Erythroblast (primary cell): ENCODE data around the gene ETV3.
A peak's percentile ranks its signal among the peaks of the same experiment; 100 is the strongest.

ENCODE experiments used
- DNase-seq, 2 experiments: peaks; one replicate each; lab custom pipeline; 2025; lab: John Stamatoyannopoulos, UW
- GATA1 ChIP-seq: IDR thresholded peaks from 2 replicates; pipeline ENCODE4 v1.6.1; 2011; ENCODE audit warnings: low read depth, mild to moderate bottlenecking, control low read depth, low read length, moderate library complexity
- POLR2A ChIP-seq: IDR thresholded peaks from 2 replicates; pipeline ENCODE4 v1.6.1; 2011; ENCODE audit warnings: mild to moderate bottlenecking, low read length

The ETV3 gene

GRCh38 chr1:157091668-157092273 lies 46.4 kb downstream of the ETV3 start:
- TF ChIP-seq GATA1 (no peak), POLR2A (no peak)

GRCh38 chr1:157091186-157091585 lies 47.0 kb downstream of the ETV3 start:
- TF ChIP-seq POLR2A = no peak
- TF ChIP-seq GATA1 = no peak
- DNase-seq = no peak

More at GRCh38 chr1:157091668-157092273, 46.4 kb downstream of the ETV3 start:
- DNase-seq = no peak

- no peak for DNase-seq
- TF ChIP-seq POLR2A (no peak), GATA1 (no peak)
These were observed 47.4 kb downstream of the ETV3 start for GRCh38 chr1:157090771-157091170.

- no peak for TF ChIP-seq POLR2A
- no peak for TF ChIP-seq GATA1
- peak; percentile 73 to 87 for DNase-seq
These were observed 48.0 kb downstream of the ETV3 start for GRCh38 chr1:157090196-157090647.

GRCh38 chr1:157089789-157090188 lies 48.4 kb downstream of the ETV3 start:
- DNase-seq = no peak
- no peak for TF ChIP-seq GATA1
- no peak for TF ChIP-seq POLR2A

- TF ChIP-seq GATA1 = no peak
- no peak for TF ChIP-seq POLR2A
- DNase-seq = no peak
These were observed 49.6 kb downstream of the ETV3 start for GRCh38 chr1:157088607-157089006.

- no peak for DNase-seq
- TF ChIP-seq POLR2A = no peak
- TF ChIP-seq GATA1 = no peak
These were observed 51.2 kb downstream of the ETV3 start for GRCh38 chr1:157087030-157087429.

GRCh38 chr1:157086299-157086698 lies 51.9 kb downstream of the ETV3 start:
- DNase-seq = no peak
- TF ChIP-seq POLR2A (no peak), GATA1 (no peak)

- DNase-seq = no peak
- TF ChIP-seq GATA1 (no peak), POLR2A (no peak)
These were observed 52.8 kb downstream of the ETV3 start for GRCh38 chr1:157085421-157085820.

- no peak for TF ChIP-seq POLR2A
- TF ChIP-seq GATA1 = no peak
- no peak for DNase-seq
These were observed 53.5 kb downstream of the ETV3 start for GRCh38 chr1:157084720-157085119.

GRCh38 chr1:157081707-157082106 lies 56.5 kb downstream of the ETV3 start:
- no peak for DNase-seq
- TF ChIP-seq GATA1 = no peak
- TF ChIP-seq POLR2A = no peak

GRCh38 chr1:157080714-157081113 lies 57.5 kb downstream of the ETV3 start:
- DNase-seq = no peak
- TF ChIP-seq GATA1 (no peak), POLR2A (no peak)

- no peak for DNase-seq
- no peak for TF ChIP-seq POLR2A
- no peak for TF ChIP-seq GATA1
These were observed 60.8 kb downstream of the ETV3 start for GRCh38 chr1:157077394-157077793.

GRCh38 chr1:157073944-157074685 lies 64.1 kb downstream of the ETV3 start:
- peak; percentile 49 for DNase-seq
- TF ChIP-seq POLR2A (no peak), GATA1 (no peak)
